Gastroesophageal sphincter (tissue), 4 donors: Measurements from ENCODE around the gene BAD. TPM values are rescaled to one million over a fixed set of nuclear protein-coding genes. Genes with fewer than 3 reads are reported as not detected.
A peak's percentile ranks its signal among the peaks of the same experiment; 100 is the strongest.

Experiments used
- ATAC-seq: fragments of 150-250 bp; one replicate; pipeline ENCODE4 v1.9.1; 2016; ENCODE audit warnings: mild to moderate bottlenecking, moderate library complexity
- H3K27ac ChIP-seq, 4 donors: fragments of 200-600 bp; sonication (generic) in 3 of 4; 1 replicate in 3 of 4; 2 replicates in 1 of 4; pipeline ENCODE4 v1.5.1; 2016 to 2019
- H3K27me3 ChIP-seq: fragments of 200-600 bp; sonication (generic); one replicate; pipeline ENCODE4 v1.5.1; 2019
- H3K36me3 ChIP-seq, 2 donors: fragments of 200-600 bp; sonication (generic); one replicate each; pipeline ENCODE4 v1.5.1; 2019; ENCODE audit warnings: control low read depth in 1 of 2
- H3K4me1 ChIP-seq, 3 donors: fragments of 200-600 bp; sonication (generic); 1 replicate in 2 of 3; 2 replicates in 1 of 3; pipeline ENCODE4 v1.5.1; 2016 to 2019; ENCODE audit warnings: control low read depth in 2 of 3
- H3K4me3 ChIP-seq, 2 donors: fragments of 200-600 bp; sonication (generic); one replicate each; pipeline ENCODE4 v1.5.1; 2019; ENCODE audit warnings: mild to moderate bottlenecking in 1 of 2, moderate library complexity in 1 of 2
- H3K9me3 ChIP-seq, 3 donors: fragments of 200-600 bp; sonication (generic); one replicate each; pipeline ENCODE4 v1.5.1; 2017 to 2019; ENCODE audit warnings: control low read depth in 2 of 3
- EP300 ChIP-seq: sonication (generic); formaldehyde crosslinking; IDR thresholded peaks from one replicate; pipeline ENCODE4 v1.6.1; 2017; ENCODE audit warnings: antibody characterized with exemption, mild to moderate bottlenecking
- POLR2A ChIP-seq, 2 donors: fragments of 450-650 bp; IDR thresholded peaks; one replicate each; pipeline ENCODE4 v1.6.1; 2017; ENCODE audit warnings: antibody characterized with exemption in 2 of 2, mild to moderate bottlenecking in 2 of 2, moderate library complexity in 1 of 2
- POLR2AphosphoS5 ChIP-seq: sonication (generic); formaldehyde crosslinking; IDR thresholded peaks from one replicate; pipeline ENCODE4 v1.6.1; 2017; ENCODE audit warnings: antibody characterized with exemption
- WGBS, 2 donors: methylation state at CpG; one replicate each; pipeline ENCODE4 v1.1.5; 2018; ENCODE audit warnings: low coverage in 1 of 2; 5-methylcytosine and 5-hydroxymethylcytosine counted together
- total RNA-seq, 4 donors: library from RNA; depleted of rRNA; stranded (reverse); fragments of >200 nt; gene quantifications; one replicate each; pipeline ENCODE4 v1.1.0, GENCODE V29; 2016
- TF ChIP-seq, protein P1 (sequence below), 4 experiments: fragments of 200-600 bp in 2 of 4; fragments of 450-650 bp in 2 of 4; sonication (generic) in 1 of 4; IDR thresholded peaks; one replicate each; pipeline ENCODE4 v1.5.1; 2017 to 2019; ENCODE audit warnings: antibody characterized with exemption in 4 of 4, mild to moderate bottlenecking in 2 of 4, moderate library complexity in 2 of 4

The BAD gene
- total RNA-seq, 4 donors from 2014 or later = 97.1 to 156 (median 135) TPM

DNA sequence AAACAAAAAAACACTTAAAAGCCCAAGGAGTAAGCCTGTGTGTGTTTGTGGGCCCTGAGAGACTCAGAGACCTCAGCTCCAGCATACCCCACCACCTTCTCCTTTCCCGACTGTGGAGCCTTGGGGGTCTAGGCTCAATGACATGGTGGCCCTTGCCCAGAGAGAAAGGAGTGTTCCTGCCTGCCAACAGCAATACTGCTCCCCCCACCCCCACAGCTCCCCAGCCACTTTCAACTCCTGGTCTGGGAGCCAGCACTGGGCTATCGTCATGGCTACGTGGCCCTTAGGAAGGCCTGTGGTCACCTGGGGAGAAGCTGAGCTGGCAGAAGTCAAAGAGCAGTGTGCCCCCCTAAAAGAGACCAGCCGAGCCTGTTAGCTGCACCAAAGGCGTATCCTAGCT, 40.4 kb downstream of the BAD start:
- peak overlapping the region in 2 of 4 donors; percentile 29 to 88 for H3K27ac ChIP-seq
- no peak overlapping the region for H3K4me3 ChIP-seq
- peaks cover 0 to 21% of the 10 kb centered on the region in 2 donors for H3K36me3 ChIP-seq
- no peaks in the 10 kb centered on the region for H3K9me3 ChIP-seq
- TF ChIP-seq POLR2AphosphoS5 = no peak
- TF ChIP-seq, protein P1, sequence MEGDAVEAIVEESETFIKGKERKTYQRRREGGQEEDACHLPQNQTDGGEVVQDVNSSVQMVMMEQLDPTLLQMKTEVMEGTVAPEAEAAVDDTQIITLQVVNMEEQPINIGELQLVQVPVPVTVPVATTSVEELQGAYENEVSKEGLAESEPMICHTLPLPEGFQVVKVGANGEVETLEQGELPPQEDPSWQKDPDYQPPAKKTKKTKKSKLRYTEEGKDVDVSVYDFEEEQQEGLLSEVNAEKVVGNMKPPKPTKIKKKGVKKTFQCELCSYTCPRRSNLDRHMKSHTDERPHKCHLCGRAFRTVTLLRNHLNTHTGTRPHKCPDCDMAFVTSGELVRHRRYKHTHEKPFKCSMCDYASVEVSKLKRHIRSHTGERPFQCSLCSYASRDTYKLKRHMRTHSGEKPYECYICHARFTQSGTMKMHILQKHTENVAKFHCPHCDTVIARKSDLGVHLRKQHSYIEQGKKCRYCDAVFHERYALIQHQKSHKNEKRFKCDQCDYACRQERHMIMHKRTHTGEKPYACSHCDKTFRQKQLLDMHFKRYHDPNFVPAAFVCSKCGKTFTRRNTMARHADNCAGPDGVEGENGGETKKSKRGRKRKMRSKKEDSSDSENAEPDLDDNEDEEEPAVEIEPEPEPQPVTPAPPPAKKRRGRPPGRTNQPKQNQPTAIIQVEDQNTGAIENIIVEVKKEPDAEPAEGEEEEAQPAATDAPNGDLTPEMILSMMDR (IDR thresholded peaks at IDR 0.05) = no peak
- no peak for TF ChIP-seq POLR2A (IDR thresholded peaks at IDR 0.05)
- no peak for TF ChIP-seq EP300
- H3K4me1 ChIP-seq = peaks cover 0 to 59% (median 45%) of the 10 kb centered on the region in 3 donors
- ATAC-seq = no peak
- H3K27me3 ChIP-seq = no peaks in the 10 kb centered on the region
- WGBS, 2 donors = 56% methylated on average over 2 of the region's 5 CpGs; no CpG with 5 or more reads in 1 of the 2 donors

DNA sequence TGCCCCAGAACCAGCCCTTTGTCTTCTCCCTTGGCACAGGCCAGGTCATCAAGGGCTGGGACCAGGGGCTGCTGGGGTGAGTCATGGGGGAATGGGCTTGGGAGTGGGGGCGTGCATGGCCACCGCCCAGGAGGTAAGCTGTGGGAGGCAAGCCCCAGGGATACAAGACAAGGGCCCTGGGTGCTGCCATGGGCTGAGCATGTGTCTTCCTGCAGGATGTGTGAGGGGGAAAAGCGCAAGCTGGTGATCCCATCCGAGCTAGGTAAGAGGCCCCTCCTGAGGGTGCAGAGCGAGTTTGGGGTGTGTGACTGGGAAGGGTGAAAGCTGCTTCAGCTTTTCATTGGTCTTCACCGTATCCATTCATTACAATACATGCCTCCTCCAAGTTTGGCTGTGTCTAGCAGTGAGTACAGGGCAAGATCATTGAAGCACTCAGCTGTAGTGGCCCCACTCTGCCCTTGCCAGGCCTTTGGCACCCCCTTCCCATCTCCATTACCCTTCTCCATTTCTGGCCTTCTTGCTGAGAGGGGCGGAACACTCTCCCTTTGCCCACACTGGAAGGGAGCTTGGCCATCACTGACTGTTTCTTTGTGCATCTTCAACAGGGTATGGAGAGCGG, 41.1 kb downstream of the BAD start:
- ATAC-seq = no peak
- H3K27me3 ChIP-seq = no peaks in the 10 kb centered on the region
- H3K4me3 ChIP-seq = no peak overlapping the region
- H3K4me1 ChIP-seq = peaks cover 0 to 59% (median 45%) of the 10 kb centered on the region in 3 donors
- WGBS, 2 donors = 71 to 92% methylated on average over 2 to 5 of the region's 8 CpGs
- no peaks in the 10 kb centered on the region for H3K9me3 ChIP-seq
- no peak for TF ChIP-seq EP300
- TF ChIP-seq POLR2AphosphoS5 = no peak
- TF ChIP-seq, protein P1 (IDR thresholded peaks at IDR 0.05) = no peak
- TF ChIP-seq POLR2A (IDR thresholded peaks at IDR 0.05) = no peak
- H3K27ac ChIP-seq = peak overlapping the region in 3 of 4 donors; percentile 95 to 100 (median 99)
- peaks cover 0 to 28% of the 10 kb centered on the region in 2 donors for H3K36me3 ChIP-seq

- Histone ChIP-seq H3K27me3 (no peaks in the 10 kb centered on the region), H3K9me3 (no peaks in the 10 kb centered on the region), H3K4me3 (peak overlapping the region; percentile 76 to 95), H3K4me1 (peaks cover 0 to 56% (median 39%) of the 10 kb centered on the region in 3 donors), H3K36me3 (peaks cover 0 to 44% of the 10 kb centered on the region in 2 donors), H3K27ac (peak overlapping the region; percentile 72 to 100 (median 97))
- ATAC-seq = peak; percentile 1
- TF ChIP-seq EP300 = no peak
- peak; percentile 45 for TF ChIP-seq POLR2AphosphoS5
- peak; percentile 35 to 49 for TF ChIP-seq POLR2A (IDR thresholded peaks at IDR 0.05)
- TF ChIP-seq, protein P1 (IDR thresholded peaks at IDR 0.05) = peak in 2 of 4 experiments; percentile 8 to 25
- WGBS, 2 donors = 0% methylated on average over 3 to 4 of the region's 63 CpGs
Observed at GRCh38 chr11:64241491-64242374, 42.7 kb downstream of the BAD start.

DNA sequence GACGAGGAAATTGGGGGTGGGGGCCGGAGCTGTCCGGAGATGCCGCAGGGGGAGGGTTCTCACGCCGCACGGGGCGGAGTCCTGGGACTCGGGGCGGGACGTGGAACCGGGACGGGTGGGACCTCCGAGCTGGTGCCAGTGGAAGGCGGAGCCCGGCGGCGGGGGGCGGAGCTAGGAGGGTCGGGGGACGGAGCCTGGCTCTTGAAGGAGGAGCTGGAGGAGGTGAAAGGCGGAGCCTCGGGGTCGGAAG, 43.3 kb downstream of the BAD start:
- peak; percentile 92 for ATAC-seq
- Histone ChIP-seq H3K36me3 (peaks cover 0 to 50% of the 10 kb centered on the region in 2 donors), H3K4me1 (peaks cover 0 to 55% (median 39%) of the 10 kb centered on the region in 3 donors), H3K4me3 (peak overlapping the region; percentile 34 to 95), H3K27ac (peak overlapping the region; percentile 89 to 100 (median 97)), H3K27me3 (no peaks in the 10 kb centered on the region), H3K9me3 (no peaks in the 10 kb centered on the region)
- TF ChIP-seq, protein P1 (IDR thresholded peaks at IDR 0.05) = no peak
- no peak for TF ChIP-seq POLR2AphosphoS5
- no peak for TF ChIP-seq EP300
- TF ChIP-seq POLR2A (IDR thresholded peaks at IDR 0.05) = no peak
- WGBS, 2 donors = 0% methylated on average over 3 of the region's 24 CpGs; no CpG with 5 or more reads in 1 of the 2 donors
